ENCODE results near the gene DEFB131B. TPM values are rescaled to one million over a fixed set of nuclear protein-coding genes. Genes with fewer than 3 reads are reported as not detected.
"Not testable (repeated sequence)": the region's sequence is repeated elsewhere in the genome, so short reads cannot be mapped to it uniquely, and the experiment has no call there.

The DEFB131B gene
- not detected for total RNA-seq
- long read RNA-seq, donor 1: 0 reads
- long read RNA-seq, donor 2: 0 reads

DNA sequence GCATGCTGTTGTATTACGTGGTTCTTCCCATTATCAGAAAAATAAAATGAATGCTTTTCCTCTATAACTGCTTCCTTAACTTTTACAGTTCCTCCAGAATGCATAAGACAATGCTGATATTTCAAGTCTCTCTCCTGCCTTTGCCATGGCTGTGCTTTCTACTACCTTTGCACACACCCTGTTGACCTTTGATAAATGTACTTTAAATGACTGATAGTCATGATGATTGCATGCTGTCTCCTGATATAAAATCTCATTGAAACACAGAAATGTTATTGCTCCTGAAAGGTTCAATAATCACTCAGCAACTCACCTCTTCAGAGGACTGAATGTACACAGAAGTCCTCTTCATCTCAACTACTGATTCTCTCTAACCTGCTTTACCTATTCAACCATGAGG is at the start of gene DEFB131B:
DEFB131B (plus strand) TSS at position 395 of the 400 bp plus-strand sequence; CDS start at position 395, 0 bp downstream.
- intact Hi-C loops (cut with DNase I); DNase-seq (ENCODE audit: low spot score): not testable (repeated sequence)

GRCh38 chr11:71829247-71829646 is 49.0 kb upstream of the DEFB131B start:
- intact Hi-C loops (cut with DNase I); DNase-seq (ENCODE audit: low spot score): not testable (repeated sequence)

DNA sequence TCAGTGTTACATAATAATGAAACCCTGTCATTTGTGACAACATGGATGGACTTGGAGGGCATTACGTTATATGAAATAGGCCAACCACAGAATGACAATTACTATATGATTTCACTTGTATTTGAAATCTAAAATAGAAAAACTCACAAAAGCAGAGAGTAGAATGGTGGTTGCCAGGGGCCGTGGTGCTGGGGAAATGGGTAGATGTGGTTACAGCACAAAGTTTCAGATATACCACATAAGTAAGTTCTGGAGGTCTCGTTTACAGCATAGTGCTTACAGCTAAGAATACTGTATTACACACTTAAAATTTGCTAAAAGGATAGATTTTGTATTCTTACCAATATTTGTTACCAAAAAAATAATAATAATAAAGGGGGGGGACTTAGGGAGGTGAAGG is 48.6 kb upstream of the DEFB131B start:
- intact Hi-C loops (cut with DNase I); DNase-seq (ENCODE audit: low spot score): not testable (repeated sequence)

DNA sequence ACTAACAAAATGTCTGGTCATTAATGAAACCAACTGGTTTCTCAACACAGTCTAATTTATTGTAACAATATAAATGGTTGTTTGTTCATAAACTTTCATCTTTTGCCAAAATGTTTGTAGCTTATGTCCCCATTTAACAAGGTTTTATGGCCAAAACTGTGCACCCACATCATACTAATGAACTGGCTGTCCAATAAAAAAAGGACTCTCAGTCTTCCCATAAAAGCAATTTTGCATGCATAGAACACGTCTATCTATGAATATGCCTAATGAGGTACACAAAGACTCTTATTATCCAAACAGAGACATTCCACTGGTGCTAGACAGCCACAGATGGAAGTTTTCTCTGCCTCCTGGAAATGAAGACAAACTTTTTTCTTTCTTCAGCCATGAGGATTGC is 45.4 kb upstream of the DEFB131B start, which contains the start of gene DEFB108B:
DEFB108B (plus strand) TSS at position 390 of the 400 bp plus-strand sequence; CDS start at position 390, 0 bp downstream.
- DNase-seq (ENCODE audit: low spot score); intact Hi-C loops (cut with DNase I): not testable (repeated sequence)

- DNase-seq (ENCODE audit: low spot score); intact Hi-C loops (cut with DNase I): not testable (repeated sequence)
Observed at GRCh38 chr11:71842720-71843119, 35.5 kb upstream of the DEFB131B start.

DNA sequence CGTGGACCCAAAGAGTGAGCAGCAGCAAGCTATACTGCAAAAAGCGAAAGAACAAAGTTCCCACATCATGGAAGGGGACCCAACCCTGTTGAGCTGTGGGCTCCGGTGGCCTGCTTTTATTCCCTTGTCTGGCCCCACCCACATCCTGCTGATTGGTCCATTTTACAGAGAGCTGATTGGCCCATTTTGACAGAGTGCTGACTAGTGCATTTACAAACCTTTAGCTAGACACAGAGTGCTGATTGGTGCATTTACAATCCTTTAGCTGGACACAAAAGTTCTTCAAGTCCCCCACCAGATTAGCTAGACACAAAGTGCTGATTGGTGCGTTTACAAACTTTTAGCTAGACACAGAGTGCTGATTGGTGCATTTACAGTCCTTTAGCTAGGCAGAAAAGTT is 34.9 kb upstream of the DEFB131B start:
- intact Hi-C loops (cut with DNase I); DNase-seq (ENCODE audit: low spot score): not testable (repeated sequence)

DNA sequence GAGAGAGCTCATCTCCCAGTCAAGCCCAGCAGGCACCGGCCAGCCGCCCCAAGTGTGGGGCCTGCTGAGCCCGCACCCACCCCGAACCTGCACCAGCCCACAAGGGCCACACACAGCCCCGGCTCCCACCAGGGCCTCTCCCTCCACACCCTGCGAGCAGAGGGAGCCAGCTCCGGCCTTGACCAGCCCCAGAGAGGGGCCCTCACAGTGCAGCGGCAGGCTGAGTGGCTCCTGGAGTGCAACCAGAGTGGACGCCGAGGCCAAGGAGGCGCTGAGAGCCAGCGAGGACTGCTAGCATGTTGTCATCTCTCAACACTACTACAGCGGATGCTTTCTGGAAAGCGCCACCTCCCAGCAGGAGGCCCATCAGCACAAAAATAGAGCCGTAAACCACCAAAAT is 34.4 kb upstream of the DEFB131B start:
- DNase-seq (ENCODE audit: low spot score): no peak
- intact Hi-C loops (cut with DNase I): no loop called here

DNA sequence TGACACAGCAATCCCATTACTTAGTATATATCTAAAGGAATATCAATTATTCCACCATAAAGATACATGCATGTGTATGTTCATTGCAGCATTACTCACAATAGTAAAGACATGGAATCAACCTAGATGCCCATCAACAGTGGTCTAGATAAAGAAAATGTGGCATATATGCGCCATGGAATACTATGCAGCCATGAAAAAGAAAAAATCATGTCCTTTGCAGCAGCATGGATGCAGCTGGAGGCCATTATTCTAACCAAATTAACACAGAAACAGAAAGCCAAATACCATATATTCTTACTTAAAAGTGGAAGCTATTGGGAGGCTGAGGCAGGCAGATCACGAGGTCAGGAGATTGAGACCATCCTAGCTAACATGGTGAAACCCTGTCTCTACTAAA is 24.4 kb upstream of the DEFB131B start:
- intact Hi-C loops (cut with DNase I); DNase-seq (ENCODE audit: low spot score): not testable (repeated sequence)

GRCh38 chr11:71855880-71856279 is 22.4 kb upstream of the DEFB131B start:
- intact Hi-C loops (cut with DNase I); DNase-seq (ENCODE audit: low spot score): not testable (repeated sequence)

DNA sequence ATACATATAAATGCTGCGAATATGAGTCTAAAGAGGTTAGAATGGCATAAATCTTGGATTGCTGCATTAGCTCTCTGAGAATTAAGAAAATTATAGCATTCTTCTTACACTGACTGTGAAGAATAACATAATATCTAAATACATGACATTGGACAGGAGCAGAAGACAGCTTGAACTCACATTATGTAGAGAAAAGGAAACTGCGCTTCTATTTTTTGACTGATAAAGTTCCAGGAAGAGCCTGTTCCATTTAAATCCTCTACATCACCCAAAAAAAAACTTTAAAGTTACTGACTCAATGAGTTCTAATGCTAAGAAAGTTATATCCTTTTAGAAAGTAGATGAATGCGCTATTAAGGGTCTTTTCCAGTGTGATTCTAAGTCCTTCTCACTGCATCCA is 17.4 kb upstream of the DEFB131B start:
- intact Hi-C loops (cut with DNase I); DNase-seq (ENCODE audit: low spot score): not testable (repeated sequence)

GRCh38 chr11:71863978-71864627 is 14.2 kb upstream of the DEFB131B start:
- intact Hi-C loops (cut with DNase I); DNase-seq (ENCODE audit: low spot score): not testable (repeated sequence)

GRCh38 chr11:71867209-71867608 is 11.0 kb upstream of the DEFB131B start:
- DNase-seq (ENCODE audit: low spot score); intact Hi-C loops (cut with DNase I): not testable (repeated sequence)

- DNase-seq (ENCODE audit: low spot score); intact Hi-C loops (cut with DNase I): not testable (repeated sequence)
Observed at GRCh38 chr11:71869931-71870330, 8.3 kb upstream of the DEFB131B start.

DNA sequence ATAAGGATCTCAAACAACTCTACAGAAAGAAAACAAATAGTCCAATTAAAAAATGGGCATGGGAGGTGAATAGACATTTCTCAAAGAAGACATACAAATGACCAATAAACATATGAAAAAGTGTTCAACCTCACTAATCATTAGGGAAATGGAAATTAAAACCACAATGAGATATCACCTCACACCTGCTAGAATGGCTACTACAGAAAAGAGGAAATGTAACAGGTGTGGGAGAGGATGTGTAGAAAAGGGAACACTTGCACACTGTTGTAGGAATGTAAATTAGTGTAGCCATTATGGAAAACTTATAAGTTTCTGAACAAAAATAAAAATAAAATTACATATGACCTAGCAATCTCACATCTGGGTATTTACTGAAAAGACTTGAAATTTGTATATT is 7.6 kb upstream of the DEFB131B start:
- DNase-seq (ENCODE audit: low spot score); intact Hi-C loops (cut with DNase I): not testable (repeated sequence)

- DNase-seq (ENCODE audit: low spot score); intact Hi-C loops (cut with DNase I): not testable (repeated sequence)
Observed at GRCh38 chr11:71876262-71876661, 2.0 kb upstream of the DEFB131B start.

GRCh38 chr11:71885806-71886205 is 7.6 kb downstream of the DEFB131B start:
- intact Hi-C loops (cut with DNase I); DNase-seq (ENCODE audit: low spot score): not testable (repeated sequence)

- DNase-seq (ENCODE audit: low spot score); intact Hi-C loops (cut with DNase I): not testable (repeated sequence)
Observed at GRCh38 chr11:71888335-71889010, 10.2 kb downstream of the DEFB131B start.

DNA sequence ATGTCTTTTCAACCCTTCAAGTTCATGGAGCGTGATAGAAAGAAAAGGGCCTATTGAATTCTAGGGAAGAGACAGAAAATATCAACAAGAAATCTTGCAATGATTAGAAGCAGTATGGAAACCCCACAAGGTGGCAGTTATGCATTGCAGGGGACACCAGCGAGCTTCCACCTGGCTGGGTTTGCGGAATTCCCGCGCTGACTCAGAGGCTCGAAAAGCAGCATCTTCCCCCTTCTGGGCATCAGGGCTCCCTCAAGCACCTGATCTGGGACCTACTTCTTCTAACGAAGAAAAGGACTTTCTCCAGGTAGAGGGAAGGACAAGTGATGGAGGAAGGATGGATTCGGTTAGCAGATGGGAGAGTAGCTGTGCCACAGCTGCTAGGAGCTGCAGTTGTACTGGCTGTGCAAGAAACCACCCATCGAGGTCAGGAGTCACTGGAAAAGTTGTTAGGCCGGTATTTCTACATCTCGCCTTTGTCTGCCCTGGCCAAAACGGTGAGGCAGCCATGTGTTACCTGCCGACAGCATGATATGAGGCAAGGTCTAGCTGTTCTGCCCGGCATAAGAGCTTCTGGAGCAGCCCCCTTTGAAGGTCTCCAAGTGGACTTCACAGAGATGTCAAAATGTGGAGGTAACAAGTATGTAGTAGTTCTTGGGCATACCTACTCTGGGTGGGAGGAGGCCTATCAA is 11.1 kb downstream of the DEFB131B start:
- intact Hi-C loops (cut with DNase I); DNase-seq (ENCODE audit: low spot score): not testable (repeated sequence)

DNA sequence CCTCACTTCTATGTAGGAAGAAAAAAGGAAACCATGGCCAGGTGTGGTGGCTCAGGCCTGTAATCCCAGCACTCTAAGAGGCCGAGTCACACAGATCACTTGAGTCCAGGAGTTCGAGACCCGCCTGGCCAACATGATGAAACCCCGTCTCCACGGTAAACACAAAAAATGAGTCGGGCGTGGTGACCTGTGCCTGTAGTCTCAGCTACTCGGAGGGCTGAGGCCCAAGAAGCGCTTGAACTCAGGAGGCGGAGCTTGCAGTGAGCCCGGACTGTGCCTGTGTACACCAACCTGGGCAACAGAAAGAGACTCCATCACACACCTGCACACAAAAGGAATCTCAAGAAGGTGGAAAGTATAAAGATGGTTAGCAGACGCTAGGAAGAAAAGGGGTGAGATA is 17.7 kb downstream of the DEFB131B start:
- no peak for DNase-seq (ENCODE audit: low spot score)
- intact Hi-C loops (cut with DNase I): no loop called here

DNA sequence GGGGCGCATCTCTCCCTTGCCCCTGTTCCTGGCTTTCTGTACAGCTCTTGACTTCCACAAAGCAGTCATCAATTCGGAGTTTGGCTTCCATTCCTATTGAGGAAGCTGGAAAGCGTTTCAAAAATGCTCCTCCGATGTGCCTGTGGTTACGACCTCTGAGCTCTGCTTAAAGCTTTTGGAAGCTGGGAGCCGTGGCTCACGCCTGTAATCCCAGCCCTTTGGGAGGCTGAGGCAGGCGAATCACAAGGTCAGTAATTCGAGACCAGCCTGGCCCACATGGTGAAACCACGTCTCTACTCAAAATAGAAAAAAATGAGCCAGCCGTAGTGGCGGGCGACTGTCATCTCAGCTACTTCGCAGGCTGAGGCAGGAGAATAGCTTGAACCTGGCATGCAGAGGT is 22.9 kb downstream of the DEFB131B start:
- DNase-seq (ENCODE audit: low spot score); intact Hi-C loops (cut with DNase I): not testable (repeated sequence)
